GM19468 (cell line): ENCODE results near the gene PSMB9.
"Not testable (repeated sequence)": the region's sequence is repeated elsewhere in the genome, so short reads cannot be mapped to it uniquely, and the experiment has no call there.

ENCODE experiments used
- ATAC-seq: cut with Tn5 transposase; IDR thresholded peaks from one replicate; pipeline ENCODE4 v1.9.1; 2021; ENCODE audit warnings: mild to moderate bottlenecking, moderate library complexity, moderate number of reproducible peaks; ENCODE audit not compliant: unreplicated experiment; ENCODE audit errors: extremely low read depth

The PSMB9 gene

GRCh38 chr6:32855467-32856174, 1.6 kb downstream of the PSMB9 start:
- no peak for ATAC-seq

GRCh38 chr6:32857156-32857891, 3.3 kb downstream of the PSMB9 start:
- ATAC-seq: no peak

- no peak for ATAC-seq
Measured at GRCh38 chr6:32858194-32858593, 4.2 kb downstream of the PSMB9 start.

- ATAC-seq: no peak
Measured at GRCh38 chr6:32860674-32861073, 6.7 kb downstream of the PSMB9 start.

- no peak for ATAC-seq
Measured at GRCh38 chr6:32862725-32863124, 8.7 kb downstream of the PSMB9 start.

- no peak for ATAC-seq
Measured at GRCh38 chr6:32865724-32866443, 11.9 kb downstream of the PSMB9 start.

GRCh38 chr6:32867022-32867477, 13.1 kb downstream of the PSMB9 start:
- ATAC-seq: no peak

- no peak for ATAC-seq
Measured at GRCh38 chr6:32867554-32868256, 13.7 kb downstream of the PSMB9 start.

GRCh38 chr6:32868257-32868788, 14.3 kb downstream of the PSMB9 start:
- ATAC-seq: no peak

GRCh38 chr6:32873947-32874346, 20.0 kb downstream of the PSMB9 start:
- not testable (repeated sequence) for ATAC-seq

GRCh38 chr6:32876603-32877002, 22.6 kb downstream of the PSMB9 start:
- ATAC-seq: no peak

- ATAC-seq: no peak
Measured at GRCh38 chr6:32879691-32880090, 25.7 kb downstream of the PSMB9 start.

- not testable (repeated sequence) for ATAC-seq
Measured at GRCh38 chr6:32880962-32881361, 27.0 kb downstream of the PSMB9 start.

GRCh38 chr6:32882879-32883250, 28.9 kb downstream of the PSMB9 start:
- no peak for ATAC-seq

- ATAC-seq: no peak
Measured at GRCh38 chr6:32883789-32884188, 29.8 kb downstream of the PSMB9 start.

GRCh38 chr6:32885698-32886286, 31.8 kb downstream of the PSMB9 start:
- no peak for ATAC-seq

- ATAC-seq: no peak
Measured at GRCh38 chr6:32886681-32887383, 32.8 kb downstream of the PSMB9 start.

- ATAC-seq: no peak
Measured at GRCh38 chr6:32887616-32888015, 33.6 kb downstream of the PSMB9 start.

- ATAC-seq: no peak
Measured at GRCh38 chr6:32888576-32888975, 34.6 kb downstream of the PSMB9 start.
